WERI-Rb-1 (cell line): ENCODE data around the gene LEMD3.

ENCODE experiments used
- DNase-seq: peaks from one replicate; pipeline ENCODE4 v3.0.0-alpha.2; 2020
- H3K27ac ChIP-seq: fragments of 250-450 bp; sonication (Bioruptor Pico); 2 replicates; pipeline ENCODE4 v1.5.1; 2020; ENCODE audit warnings: mild to moderate bottlenecking, moderate library complexity
- H3K27me3 ChIP-seq: fragments of 250-450 bp; sonication (Bioruptor Pico); 2 replicates; pipeline ENCODE4 v1.5.1; 2021; ENCODE audit warnings: mild to moderate bottlenecking, low read depth, moderate library complexity; ENCODE audit not compliant: insufficient read depth, severe bottlenecking
- H3K36me3 ChIP-seq: fragments of 250-450 bp; sonication (Bioruptor Pico); 2 replicates; pipeline ENCODE4 v1.5.1; 2020; ENCODE audit warnings: mild to moderate bottlenecking, moderate library complexity
- H3K4me3 ChIP-seq: 2 replicates; pipeline ENCODE4 v1.5.1; 2011; ENCODE audit warnings: low read depth, mild to moderate bottlenecking, control low read depth, low read length
- H3K9me3 ChIP-seq: fragments of 250-450 bp; sonication (Bioruptor Pico); 2 replicates; pipeline ENCODE4 v1.5.1; 2021; ENCODE audit warnings: mild to moderate bottlenecking, moderate library complexity; ENCODE audit not compliant: severe bottlenecking
- CTCF ChIP-seq: IDR thresholded peaks from 2 replicates; pipeline ENCODE4 v1.5.1; 2011; ENCODE audit warnings: low read depth, mild to moderate bottlenecking, control low read depth, inconsistent platforms, low read length

Gene LEMD3

GRCh38 chr12:65296508-65297265 is 127.3 kb downstream of the LEMD3 start:
- Histone ChIP-seq H3K4me3 (no peak overlapping the region), H3K27me3 (no peaks in the 10 kb centered on the region), H3K36me3 (no peaks in the 10 kb centered on the region), H3K9me3 (no peaks in the 10 kb centered on the region), H3K27ac (no peak overlapping the region)
- no peak for TF ChIP-seq CTCF
- DNase-seq: no peak
